Vagina (tissue), 2 donors: Measurements from ENCODE around the gene ADCY7. TPM values are rescaled to one million over a fixed set of nuclear protein-coding genes. Genes with fewer than 3 reads are reported as not detected.

Experiments
- DNase-seq, 2 donors: peaks; one replicate each; pipeline ENCODE4 v3.0.0-alpha.2; 2017; ENCODE audit errors: extremely low spot score in 2 of 2
- H3K27ac ChIP-seq: fragments of 200-600 bp; sonication (generic); one replicate; pipeline ENCODE4 v1.5.1; 2019
- H3K27me3 ChIP-seq: fragments of 200-600 bp; sonication (generic); one replicate; pipeline ENCODE4 v1.5.1; 2019
- H3K36me3 ChIP-seq, 2 donors: fragments of 200-600 bp; sonication (generic); one replicate each; pipeline ENCODE4 v1.5.1; 2017 to 2019
- H3K4me1 ChIP-seq: fragments of 200-600 bp; sonication (generic); one replicate; pipeline ENCODE4 v1.5.1; 2019
- H3K4me3 ChIP-seq, 2 donors: fragments of 200-600 bp; sonication (generic); 1 replicate in 1 of 2; 2 replicates in 1 of 2; pipeline ENCODE4 v1.5.1; 2016 to 2019
- H3K9me3 ChIP-seq: fragments of 200-600 bp; sonication (generic); one replicate; pipeline ENCODE4 v1.5.1; 2019
- CTCF ChIP-seq, 3 experiments: fragments of 450-650 bp in 2 of 3; fragments of 200-600 bp in 1 of 3; sonication (generic) in 1 of 3; IDR thresholded peaks; one replicate each; pipeline ENCODE4 v1.5.1; 2017 to 2019; ENCODE audit warnings: antibody characterized with exemption in 3 of 3, mild to moderate bottlenecking in 2 of 3, moderate library complexity in 2 of 3
- POLR2A ChIP-seq, 2 donors: fragments of 450-650 bp; IDR thresholded peaks; one replicate each; pipeline ENCODE4 v1.6.1; 2017; ENCODE audit warnings: antibody characterized with exemption in 2 of 2, mild to moderate bottlenecking in 2 of 2, moderate library complexity in 2 of 2
- POLR2AphosphoS5 ChIP-seq, 2 donors: sonication (generic); formaldehyde crosslinking; IDR thresholded peaks; one replicate each; pipeline ENCODE4 v1.9.0; 2017; ENCODE audit warnings: antibody characterized with exemption in 2 of 2, mild to moderate bottlenecking in 2 of 2, low read depth in 1 of 2; ENCODE audit not compliant: insufficient read depth in 1 of 2
- intact Hi-C: fragments of 100-400 bp; cut with DNase I; formaldehyde crosslinking; loops from one replicate; pipeline ENCODE4 v1.15.1; 2023
- total RNA-seq: library from RNA; depleted of rRNA; stranded (reverse); fragments of >200 nt; gene quantifications from one replicate; pipeline ENCODE4 v1.2.3, GENCODE V29; 2016

ADCY7 gene
- total RNA-seq, 1 donor from 2014 or later: 18.9 TPM

GRCh38 chr16:50254072-50254471 is 12.3 kb upstream of the ADCY7 start:
- H3K27ac ChIP-seq: no peak overlapping the region
- H3K36me3 ChIP-seq: no peaks in the 10 kb centered on the region
- TF ChIP-seq POLR2AphosphoS5 (IDR thresholded peaks at IDR 0.05; ENCODE audit: insufficient read depth in 1 of 2, low read depth in 1 of 2) (no peak), POLR2A (IDR thresholded peaks at IDR 0.05) (no peak), CTCF (IDR thresholded peaks at IDR 0.05) (no peak)
- no peak overlapping the region for H3K4me3 ChIP-seq
- no peaks in the 10 kb centered on the region for H3K9me3 ChIP-seq
- H3K4me1 ChIP-seq: peaks cover 4% of the 10 kb centered on the region
- DNase-seq: no peak
- intact Hi-C loops: no loop called here
- H3K27me3 ChIP-seq: no peaks in the 10 kb centered on the region

GRCh38 chr16:50255538-50255937 is 10.8 kb upstream of the ADCY7 start:
- H3K36me3 ChIP-seq: no peaks in the 10 kb centered on the region
- intact Hi-C loops: no loop called here
- no peaks in the 10 kb centered on the region for H3K9me3 ChIP-seq
- TF ChIP-seq CTCF (IDR thresholded peaks at IDR 0.05) (no peak), POLR2AphosphoS5 (IDR thresholded peaks at IDR 0.05; ENCODE audit: insufficient read depth in 1 of 2, low read depth in 1 of 2) (no peak), POLR2A (IDR thresholded peaks at IDR 0.05) (no peak)
- DNase-seq: no peak
- no peak overlapping the region for H3K4me3 ChIP-seq
- peaks cover 14% of the 10 kb centered on the region for H3K4me1 ChIP-seq
- H3K27me3 ChIP-seq: no peaks in the 10 kb centered on the region
- no peak overlapping the region for H3K27ac ChIP-seq

- intact Hi-C loops: no loop called here
- H3K4me3 ChIP-seq: no peak overlapping the region
- no peaks in the 10 kb centered on the region for H3K9me3 ChIP-seq
- peaks cover 14% of the 10 kb centered on the region for H3K4me1 ChIP-seq
- DNase-seq: no peak
- no peaks in the 10 kb centered on the region for H3K27me3 ChIP-seq
- no peaks in the 10 kb centered on the region for H3K36me3 ChIP-seq
- H3K27ac ChIP-seq: no peak overlapping the region
- no peak for TF ChIP-seq POLR2A (IDR thresholded peaks at IDR 0.05)
- TF ChIP-seq POLR2AphosphoS5 (IDR thresholded peaks at IDR 0.05; ENCODE audit: insufficient read depth in 1 of 2, low read depth in 1 of 2): no peak
Measured at GRCh38 chr16:50256604-50257003, 9.7 kb upstream of the ADCY7 start.

GRCh38 chr16:50257876-50258275 is 8.5 kb upstream of the ADCY7 start:
- TF ChIP-seq CTCF (IDR thresholded peaks at IDR 0.05) (no peak), POLR2AphosphoS5 (IDR thresholded peaks at IDR 0.05; ENCODE audit: insufficient read depth in 1 of 2, low read depth in 1 of 2) (no peak), POLR2A (IDR thresholded peaks at IDR 0.05) (no peak)
- DNase-seq: no peak
- peaks cover 14% of the 10 kb centered on the region for H3K4me1 ChIP-seq
- intact Hi-C loops: no loop called here
- no peaks in the 10 kb centered on the region for H3K27me3 ChIP-seq
- H3K9me3 ChIP-seq: no peaks in the 10 kb centered on the region
- H3K27ac ChIP-seq: no peak overlapping the region
- H3K36me3 ChIP-seq: no peaks in the 10 kb centered on the region
- H3K4me3 ChIP-seq: no peak overlapping the region

GRCh38 chr16:50259334-50260205 is 6.8 kb upstream of the ADCY7 start:
- intact Hi-C loops: no loop called here
- no peaks in the 10 kb centered on the region for H3K27me3 ChIP-seq
- TF ChIP-seq POLR2AphosphoS5 (IDR thresholded peaks at IDR 0.05; ENCODE audit: insufficient read depth in 1 of 2, low read depth in 1 of 2) (peak in 1 of 2 donors; percentile 55), CTCF (IDR thresholded peaks at IDR 0.05) (no peak), POLR2A (IDR thresholded peaks at IDR 0.05) (no peak)

More at GRCh38 chr16:50259334-50260205, 6.8 kb upstream of the ADCY7 start:
- Histone ChIP-seq H3K4me1 (peaks cover 14% of the 10 kb centered on the region), H3K9me3 (no peaks in the 10 kb centered on the region), H3K4me3 (no peak overlapping the region), H3K36me3 (no peaks in the 10 kb centered on the region), H3K27ac (no peak overlapping the region)
- DNase-seq: no peak
